ENCODE measurements around the gene TNRC18.
"Not testable (repeated sequence)": the region's sequence is repeated elsewhere in the genome, so short reads cannot be mapped to it uniquely, and the experiment has no call there.

The TNRC18 gene

DNA sequence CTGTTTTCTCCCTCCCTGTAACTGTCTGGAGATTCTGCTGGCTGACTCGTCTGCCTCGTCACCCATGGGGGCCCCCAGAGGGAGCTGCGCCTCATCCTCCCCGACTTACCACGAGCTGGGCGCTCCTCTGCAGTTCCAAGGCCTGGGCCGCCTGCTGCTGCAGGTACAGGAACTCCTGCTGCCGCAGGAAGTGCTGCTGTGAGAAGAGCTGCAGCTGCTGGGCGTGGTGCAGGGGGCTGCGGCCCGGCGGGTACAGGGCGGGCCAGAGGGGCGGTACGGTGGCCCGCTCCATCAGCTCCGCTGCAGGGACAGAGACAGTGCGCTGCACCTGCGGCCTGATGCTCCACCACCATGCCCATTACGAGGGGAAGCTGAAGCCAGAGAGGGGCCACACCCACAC lies 47.7 kb downstream of the TNRC18 start:
- DNase-seq (ENCODE audit: low spot score), result no peak

DNA sequence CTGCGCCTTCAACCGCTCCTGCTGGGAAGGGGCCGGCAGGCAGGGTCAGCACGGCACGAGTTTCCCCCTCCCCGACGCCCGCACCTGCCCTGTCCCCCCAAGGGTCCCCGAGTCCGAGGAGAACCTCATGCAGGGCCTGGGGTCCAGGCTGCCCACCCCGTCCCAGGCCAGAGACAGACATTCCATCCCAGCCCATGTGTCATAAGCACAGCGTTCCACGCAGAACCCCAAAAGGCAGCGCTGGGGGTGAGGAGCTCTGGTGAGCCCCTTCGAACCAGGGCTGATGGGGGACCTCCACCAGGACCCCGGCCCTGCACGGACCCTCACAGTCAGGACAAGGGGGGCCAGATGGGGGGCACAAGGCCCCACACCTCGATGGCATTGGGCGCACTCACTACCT lies 49.2 kb downstream of the TNRC18 start:
- DNase-seq (ENCODE audit: low spot score), result no peak

DNA sequence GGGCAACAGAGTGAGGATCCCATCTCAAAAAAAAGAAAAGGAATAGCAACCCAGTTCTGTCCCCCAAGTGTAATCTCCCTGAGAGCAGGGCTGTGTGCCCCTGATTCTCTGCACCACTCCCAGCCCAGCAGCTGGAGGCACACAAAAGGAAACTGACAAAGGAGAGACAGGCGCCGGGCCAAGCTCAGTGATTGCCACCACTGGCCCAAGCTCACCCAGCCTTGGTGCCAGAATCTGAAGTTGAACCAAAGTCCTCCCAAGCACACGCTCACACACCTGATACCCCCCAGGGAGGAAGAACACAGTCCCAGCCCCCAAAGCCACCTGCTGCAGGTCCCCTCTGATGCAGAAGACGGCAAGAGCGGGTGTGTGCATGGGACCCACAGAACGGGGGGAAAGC lies 50.3 kb downstream of the TNRC18 start:
- DNase-seq (ENCODE audit: low spot score), result no peak

DNA sequence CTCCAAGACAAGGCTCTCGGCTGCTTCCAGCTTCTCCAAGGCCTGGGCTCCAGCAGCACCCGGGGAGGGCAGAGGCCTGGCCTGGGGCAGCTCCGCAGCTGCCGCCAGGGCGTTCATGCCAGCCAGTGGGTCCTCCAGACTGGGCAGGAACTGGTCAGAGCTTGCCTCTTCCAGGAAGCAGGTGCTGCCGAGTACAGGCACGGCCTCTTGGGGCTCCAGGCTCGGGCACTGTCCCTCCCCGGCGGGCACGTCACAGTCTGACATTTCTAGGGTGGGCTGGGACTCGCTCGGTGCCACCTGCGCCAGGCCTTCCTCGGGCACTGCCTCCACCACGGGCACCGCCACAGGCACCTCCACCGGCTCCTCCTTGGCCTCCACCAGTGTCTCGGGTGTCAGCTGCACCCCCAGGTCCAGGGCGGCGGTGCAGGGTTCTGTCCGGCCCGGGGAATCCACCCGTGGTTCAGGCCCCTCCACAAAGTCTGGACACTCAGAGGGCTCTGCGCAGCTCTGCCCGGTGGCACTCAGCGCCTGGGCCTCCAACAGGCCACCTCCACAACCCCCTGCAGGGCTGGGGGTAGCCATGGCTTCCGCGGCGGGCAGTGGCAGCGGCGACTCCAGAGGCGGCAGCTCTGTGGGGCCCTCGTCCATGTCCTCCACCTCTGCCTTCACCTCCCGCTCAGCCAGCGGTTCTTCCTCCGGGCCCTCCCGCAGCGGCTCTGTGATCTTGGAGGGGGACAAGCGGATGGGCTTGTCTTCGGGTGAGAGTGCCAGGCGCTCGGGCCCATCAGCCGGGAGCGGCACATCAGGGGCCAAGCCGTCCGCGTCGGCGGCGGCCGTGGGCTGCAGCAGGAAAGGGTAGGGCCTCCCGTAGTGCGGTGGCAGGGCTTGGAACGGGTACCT lies 52.9 kb downstream of the TNRC18 start:
- DNase-seq (ENCODE audit: low spot score), result no peak

DNA sequence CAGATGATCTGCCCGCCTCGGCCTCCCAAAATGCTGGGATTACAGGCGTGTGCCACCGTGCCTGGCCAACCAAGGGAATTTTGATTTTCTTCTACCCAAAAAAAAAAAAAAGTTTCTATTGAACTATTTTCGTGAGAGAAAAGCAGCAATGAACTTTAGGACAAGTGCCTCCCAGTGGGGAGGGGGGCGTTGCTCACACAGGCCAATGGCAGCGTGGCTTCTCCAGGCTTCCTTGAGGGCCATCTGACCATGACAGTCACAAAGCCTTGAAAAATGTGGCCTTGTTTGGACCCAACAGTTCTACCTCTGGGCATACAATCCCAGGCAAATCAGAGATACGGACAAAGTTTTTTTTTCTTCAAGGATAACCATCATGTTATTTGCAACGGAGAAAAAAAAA lies 56.0 kb downstream of the TNRC18 start:
- no peak for DNase-seq (ENCODE audit: low spot score)

DNA sequence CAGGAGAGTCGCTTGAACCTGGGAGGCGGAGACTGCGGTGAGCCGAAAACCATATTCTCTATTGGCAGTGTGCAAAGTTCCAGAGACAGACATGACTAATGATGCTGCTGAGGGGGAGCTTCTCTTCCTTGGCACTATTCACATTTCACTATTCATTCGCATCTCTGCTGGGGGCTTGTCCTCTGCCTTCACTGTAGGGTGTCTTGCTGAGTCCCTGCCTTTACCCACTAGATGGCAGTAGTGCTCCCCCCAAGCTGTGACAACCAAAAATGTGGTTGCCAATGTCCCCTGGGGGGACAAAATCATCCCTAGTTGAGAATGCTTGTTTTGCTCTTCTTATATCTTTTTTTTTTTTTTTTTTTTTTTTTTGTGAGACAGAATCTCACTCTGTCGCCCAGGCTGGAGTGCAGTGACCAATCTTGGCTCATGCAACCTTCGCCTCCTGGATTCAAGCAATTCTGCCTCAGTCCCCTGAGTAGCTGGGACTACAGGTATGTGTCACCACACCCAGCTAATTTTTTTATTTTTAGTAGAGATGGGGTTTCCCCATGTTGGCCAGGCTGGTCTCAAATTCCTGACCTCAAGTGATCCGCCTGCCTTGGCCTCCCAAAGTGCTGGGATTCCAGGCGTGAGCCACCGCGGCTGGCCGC lies 57.5 kb downstream of the TNRC18 start:
- DNase-seq (ENCODE audit: low spot score), result peak; percentile 87

DNA sequence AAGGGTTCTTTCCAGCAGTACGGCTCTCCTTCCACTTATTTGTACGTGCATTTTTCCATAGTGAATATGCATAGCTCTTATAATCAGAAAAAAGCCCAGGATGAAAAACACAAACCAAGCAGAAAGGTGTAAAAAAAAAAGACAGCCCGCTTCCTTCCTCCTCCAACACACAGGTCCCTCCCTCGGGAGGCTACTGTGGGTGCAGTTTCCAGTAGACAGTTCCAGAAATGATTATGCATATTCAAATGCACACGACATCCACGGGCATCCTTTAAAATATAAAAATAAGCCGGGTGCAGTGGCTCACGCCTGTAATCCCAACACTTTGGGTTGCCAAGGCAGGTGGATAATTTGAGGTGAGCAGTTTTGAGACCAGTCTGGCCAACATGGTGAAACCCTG lies 59.9 kb downstream of the TNRC18 start:
- DNase-seq (ENCODE audit: low spot score), result no peak

DNA sequence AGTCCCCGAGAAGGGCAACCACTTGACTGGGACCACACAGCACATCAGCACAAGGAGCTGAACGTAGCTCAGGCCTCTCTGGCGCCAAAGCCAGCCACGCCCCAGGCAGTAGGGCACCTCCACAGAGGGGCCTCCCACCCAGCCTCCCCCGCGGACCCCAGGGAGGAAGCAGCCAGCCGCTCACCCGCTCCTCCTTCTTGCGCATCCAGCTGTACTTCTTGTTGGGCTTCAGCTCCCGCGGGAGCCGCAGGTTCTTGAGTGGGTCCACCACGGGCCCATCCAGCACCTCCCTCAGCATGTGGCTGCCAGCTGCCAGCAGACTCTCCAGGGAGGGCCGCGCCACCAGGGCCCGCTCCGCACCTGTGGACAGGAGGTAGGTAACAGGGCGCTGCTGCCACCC lies 61.2 kb downstream of the TNRC18 start:
- DNase-seq (ENCODE audit: low spot score), result no peak

DNA sequence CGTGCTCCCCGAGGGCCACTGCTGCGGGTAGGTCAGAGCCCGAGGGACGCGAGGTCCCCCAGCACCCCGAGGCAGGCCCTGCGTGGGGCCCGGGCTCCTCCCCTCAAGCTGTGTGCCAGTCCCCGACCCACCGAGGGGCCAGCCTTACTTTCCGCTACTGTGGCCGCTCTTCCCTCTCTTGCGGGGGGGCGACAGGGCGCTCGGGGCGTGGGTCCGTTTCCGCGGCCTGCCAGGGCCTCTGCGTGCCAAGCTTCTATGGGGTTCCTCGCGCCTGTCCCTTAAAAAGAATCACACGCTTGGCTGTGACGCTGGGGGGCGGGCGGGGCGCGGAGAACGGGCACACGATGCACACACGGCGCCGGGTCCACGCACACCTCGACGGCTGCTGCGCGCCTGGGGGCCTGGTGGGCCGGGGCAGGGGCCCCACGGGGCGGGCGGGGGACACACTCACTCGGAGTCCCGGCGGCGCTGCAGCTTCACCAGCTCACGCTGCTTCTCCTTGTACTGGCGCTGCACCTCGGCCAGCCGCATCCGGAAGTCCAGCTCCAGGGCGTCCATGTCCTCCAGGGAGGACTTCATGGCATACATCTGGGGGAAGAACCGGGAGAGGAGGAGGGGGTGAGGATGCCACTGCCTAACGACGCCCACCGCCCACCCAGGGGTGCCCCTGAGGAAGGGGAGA lies 62.0 kb downstream of the TNRC18 start:
- no peak for DNase-seq (ENCODE audit: low spot score)

DNA sequence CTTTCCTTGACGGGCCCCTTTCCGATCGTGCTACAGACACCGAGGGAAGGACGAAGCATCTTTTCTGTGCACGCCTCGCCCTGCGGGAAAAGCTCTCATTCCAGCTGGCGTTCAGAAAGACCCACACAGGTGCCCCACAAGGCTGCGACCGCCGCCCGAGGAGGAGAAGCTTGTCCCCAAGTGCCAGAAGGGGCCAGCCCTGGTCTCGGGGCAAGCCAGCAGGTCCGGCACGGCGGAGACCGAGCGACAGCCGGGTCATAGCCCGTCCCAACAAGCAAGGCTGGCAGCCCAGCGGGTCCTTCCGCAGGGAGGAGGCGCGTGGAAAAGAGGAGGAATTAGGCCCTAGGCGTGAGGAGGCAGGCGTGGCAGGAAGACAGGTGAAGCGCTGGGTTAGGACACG lies 62.7 kb downstream of the TNRC18 start:
- DNase-seq (ENCODE audit: low spot score), result no peak

DNA sequence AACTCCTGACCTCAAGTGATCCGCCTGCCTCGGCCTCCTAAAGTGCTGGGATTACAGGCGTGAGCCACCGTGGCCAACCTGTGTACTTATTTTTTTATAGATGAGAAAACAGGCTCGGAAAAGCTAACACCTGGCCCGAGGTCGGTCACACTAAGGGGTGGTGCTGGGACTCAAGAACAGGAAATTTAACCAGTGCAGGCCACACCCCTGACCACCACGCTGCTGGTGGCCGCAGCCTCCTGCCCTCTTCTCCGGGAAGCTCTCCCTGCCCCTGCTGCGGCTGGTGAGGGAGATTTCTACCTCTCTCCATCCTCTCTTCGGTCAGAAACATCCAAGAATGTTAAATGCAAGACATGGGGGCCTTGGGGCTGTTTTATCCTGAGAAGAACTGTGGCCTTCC lies 63.2 kb downstream of the TNRC18 start:
- no peak for DNase-seq (ENCODE audit: low spot score)

DNA sequence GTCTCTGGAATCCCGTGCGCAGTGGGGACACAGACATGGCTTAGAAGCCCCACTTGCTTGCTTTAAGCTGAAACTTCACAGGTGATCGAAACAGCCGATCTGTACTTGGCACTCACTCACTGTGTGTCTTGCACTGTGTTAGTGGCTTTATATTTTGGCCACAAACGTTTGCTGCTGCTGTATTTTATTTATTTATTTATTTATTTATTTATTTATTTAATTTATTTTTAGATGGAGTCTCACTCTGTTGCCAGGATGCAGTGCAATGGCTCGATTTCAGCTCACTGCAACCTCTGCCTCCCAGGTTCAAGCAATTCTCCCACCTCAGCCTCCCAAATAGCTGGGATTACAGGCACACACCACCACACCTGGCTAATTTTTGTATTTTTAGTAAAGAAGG lies 63.6 kb downstream of the TNRC18 start:
- DNase-seq (ENCODE audit: low spot score), result not testable (repeated sequence)

DNA sequence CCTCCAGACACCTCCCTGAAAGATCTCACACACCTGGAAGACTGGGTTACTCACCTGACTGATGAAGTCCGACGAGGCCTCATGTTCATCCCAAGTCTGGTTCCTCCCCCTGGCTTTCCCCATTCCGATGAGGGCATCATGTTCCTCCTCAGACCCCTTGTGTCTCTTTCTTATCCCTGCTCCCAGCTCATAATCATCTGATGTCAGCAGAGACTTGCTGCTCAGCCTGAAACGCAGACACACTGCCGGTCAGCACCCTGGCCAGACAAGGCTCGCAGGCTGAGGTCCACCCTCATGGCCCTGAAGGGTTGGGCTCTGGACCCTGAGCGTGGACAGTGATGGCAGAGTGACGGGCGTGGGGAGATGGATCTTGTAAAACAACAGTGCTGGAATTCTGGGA lies 64.3 kb downstream of the TNRC18 start:
- DNase-seq (ENCODE audit: low spot score), result no peak

DNA sequence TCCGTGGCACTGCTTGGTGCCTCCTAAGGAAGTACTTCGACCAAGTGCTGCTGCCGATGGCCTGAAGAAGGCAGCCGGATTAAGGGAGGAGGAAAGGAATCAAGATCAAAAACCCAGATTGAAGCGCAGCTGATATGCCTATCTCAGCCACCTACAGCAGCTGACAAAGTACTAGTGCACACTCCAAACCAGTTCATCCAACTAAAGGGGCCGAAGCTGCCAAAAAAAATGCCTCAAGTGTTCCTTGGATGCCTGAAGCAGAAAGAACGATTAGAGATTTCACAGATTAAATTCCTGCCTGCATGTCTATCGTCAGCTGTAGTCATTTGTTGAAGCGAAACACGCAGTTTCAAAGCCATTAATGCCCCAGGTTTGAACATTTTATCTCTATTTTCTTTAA lies 65.7 kb downstream of the TNRC18 start:
- DNase-seq (ENCODE audit: low spot score), result no peak

DNA sequence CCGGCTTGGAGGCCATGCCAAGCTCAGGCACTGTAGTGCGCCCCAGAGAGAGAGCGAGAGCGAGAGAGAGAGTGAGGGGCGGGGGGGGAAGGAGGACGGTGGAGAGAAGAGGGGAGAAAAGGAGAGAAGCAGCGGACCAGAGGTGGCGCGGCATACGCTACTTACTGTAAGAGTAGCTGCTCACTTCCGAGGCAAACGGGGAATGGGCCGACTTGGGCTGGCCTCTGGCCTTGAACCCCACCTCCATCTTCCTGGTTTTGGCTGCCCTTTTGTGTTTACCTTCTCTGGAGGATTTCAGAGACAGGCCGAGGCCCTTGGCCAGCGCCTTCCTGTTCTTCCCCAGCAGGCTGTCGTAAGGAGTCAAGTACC lies 66.9 kb downstream of the TNRC18 start:
- no peak for DNase-seq (ENCODE audit: low spot score)

DNA sequence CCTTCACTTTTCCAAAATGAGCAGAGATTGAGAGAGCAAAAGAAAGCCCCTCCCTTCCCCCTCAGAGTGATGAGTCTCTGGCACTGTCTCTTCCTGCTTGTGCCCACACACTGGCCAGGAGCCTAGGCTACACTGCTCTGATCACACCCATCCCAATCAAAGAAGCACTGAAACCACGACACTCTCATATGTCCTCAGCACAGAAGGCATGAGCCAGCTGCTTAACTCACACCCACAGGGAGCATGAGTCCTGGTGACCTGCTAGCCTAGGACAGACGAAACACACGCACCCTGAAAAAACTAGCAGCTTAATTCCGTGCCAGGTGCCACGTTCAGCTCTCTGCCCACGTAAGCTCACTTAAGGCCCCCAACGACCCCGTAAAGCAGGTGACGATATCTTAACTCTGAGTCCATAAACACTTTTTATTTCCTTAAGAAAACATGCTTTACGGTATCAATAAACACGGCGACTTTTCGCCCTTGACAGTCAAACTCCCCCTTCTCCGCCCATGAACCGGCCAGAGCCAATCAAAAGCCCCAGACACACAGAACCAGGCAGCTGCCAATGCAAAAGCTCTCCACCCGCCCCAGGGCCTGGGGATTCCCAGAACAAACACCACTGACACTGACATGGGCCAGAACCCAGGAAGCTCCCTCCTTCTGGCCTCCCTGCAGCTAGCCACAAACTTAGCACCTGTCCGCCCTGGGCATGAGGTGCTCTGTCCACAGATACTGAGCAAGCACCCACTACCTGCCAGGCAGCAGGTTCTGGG lies 69.0 kb downstream of the TNRC18 start:
- DNase-seq (ENCODE audit: low spot score), result peak; percentile 79

DNA sequence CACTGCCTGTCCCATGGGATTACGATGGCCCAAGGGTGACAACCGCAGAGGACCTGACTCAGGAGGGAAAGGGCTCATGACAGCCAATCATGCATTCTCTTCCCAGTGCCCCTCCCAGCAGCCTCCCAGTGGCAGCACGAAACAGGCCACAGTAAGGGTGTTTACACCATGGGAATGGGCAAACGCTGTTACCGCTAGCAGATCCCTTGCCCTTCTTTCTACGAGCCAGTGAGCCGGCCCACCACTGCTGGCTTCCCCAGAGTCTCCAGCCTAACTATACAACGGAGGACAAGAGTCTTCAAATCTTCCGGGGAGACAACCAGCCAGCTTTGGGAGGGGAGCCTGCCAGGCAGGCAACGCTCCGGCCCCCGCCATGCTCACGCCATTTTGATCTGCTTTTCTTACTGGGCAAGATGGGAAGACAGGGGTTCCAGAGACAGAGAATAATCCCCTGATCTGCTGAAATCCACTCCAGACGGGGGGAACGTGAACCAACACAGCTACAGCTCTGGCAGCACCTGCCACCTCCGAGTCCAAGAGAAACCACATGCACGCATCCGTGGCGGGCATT lies 71.1 kb downstream of the TNRC18 start:
- no peak for DNase-seq (ENCODE audit: low spot score)

DNA sequence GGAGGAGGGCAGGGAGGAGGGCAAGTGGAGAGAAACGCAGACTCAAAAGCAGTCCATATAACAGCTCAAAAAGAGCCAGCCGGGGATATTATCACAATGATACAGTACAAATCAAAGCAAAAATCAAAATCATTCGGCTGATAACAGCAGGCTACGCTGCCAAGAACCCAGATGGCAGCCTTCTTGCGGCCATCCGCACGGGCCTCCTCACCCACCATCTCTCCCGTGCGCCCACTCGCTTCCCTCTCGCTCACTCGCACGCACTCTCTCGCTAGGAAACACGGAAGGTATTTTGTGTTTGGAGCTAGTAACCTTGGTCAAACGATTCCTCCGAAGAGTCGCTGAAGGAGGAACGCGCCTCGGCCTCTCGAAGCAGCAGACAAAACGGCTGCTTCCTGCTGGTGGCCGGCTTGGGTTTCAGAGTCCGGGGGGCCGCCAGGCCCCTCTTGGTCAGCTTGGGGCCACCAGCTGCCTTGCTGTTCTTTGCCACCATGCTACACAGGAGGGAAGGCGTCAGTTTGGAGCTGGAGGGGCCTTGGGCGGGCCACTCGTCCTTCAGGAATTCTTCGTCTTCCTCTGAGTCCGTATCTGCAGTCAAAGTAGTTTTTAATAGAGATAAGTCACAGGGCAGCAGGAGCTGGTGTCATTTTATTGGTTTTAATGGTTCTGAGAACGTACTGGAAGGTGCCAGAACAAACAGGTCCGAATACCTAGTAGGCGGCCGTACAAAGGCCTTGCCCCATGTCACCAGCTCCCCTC lies 71.9 kb downstream of the TNRC18 start:
- no peak for DNase-seq (ENCODE audit: low spot score)

DNA sequence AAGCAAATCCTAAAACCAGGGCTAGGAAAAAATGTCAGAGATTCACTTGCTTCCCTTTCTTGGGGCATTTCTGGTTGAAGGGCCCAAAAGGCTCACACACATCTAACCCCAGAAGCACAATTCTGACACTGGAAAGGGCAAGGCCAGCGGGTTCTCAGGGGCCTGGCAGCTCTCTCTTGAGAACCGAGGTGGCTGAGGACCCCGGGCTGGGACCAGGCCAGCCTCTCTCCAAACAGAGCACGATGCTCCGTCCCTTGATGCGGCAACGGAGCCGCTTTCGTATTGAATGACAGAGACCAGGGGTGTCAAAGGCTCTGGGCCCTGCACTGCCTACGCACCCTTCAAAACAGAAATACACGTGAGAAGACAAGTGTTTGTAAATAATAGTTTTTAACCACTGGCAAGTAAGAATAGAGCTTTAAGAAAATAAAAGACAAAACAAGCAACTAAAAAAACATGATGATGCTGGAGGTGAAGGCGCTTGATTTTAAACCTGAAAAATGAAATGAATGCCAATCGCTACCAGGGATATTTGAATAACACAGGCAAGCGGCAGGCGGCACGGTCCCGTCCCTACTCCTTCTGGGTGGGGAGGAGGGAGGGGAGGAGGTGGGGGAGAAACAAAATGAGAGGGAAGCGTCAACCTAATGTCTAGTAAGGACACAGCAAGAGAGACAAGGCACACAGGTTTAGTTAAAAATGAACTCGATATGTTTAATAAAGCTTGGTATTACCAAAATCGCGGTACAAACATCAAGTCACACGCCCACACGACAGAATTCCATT lies 72.8 kb downstream of the TNRC18 start:
- DNase-seq (ENCODE audit: low spot score), result no peak

DNA sequence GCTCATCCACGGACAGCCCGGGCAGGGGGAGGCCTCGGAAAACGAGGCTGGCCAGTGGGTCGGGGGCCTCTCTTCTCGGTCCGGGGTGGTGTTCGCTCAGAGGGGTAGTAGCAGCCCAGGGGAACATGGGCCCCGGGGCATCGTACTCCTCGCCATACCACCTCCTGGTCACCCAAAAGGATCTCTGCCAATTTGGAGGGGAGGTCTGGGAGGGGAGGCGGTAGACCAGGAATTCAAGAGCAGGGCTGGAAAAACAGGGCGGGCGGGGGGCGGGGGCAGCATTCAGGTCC lies 73.5 kb downstream of the TNRC18 start:
- DNase-seq (ENCODE audit: low spot score), result no peak
